Lower leg skin (tissue), 3 donors: ENCODE results near the gene DUSP23.

Source experiments
- POLR2A ChIP-seq, 2 donors: fragments of 450-650 bp; IDR thresholded peaks; one replicate each; pipeline ENCODE4 v1.6.1; 2016 to 2017; ENCODE audit warnings: antibody characterized with exemption in 2 of 2, mild to moderate bottlenecking in 1 of 2, moderate library complexity in 1 of 2
- TF ChIP-seq, protein P1 (sequence below), 3 donors: fragments of 450-650 bp; IDR thresholded peaks; one replicate each; pipeline ENCODE4 v1.5.1; 2016; ENCODE audit warnings: antibody characterized with exemption in 3 of 3, mild to moderate bottlenecking in 3 of 3, moderate library complexity in 2 of 3

DNA sequence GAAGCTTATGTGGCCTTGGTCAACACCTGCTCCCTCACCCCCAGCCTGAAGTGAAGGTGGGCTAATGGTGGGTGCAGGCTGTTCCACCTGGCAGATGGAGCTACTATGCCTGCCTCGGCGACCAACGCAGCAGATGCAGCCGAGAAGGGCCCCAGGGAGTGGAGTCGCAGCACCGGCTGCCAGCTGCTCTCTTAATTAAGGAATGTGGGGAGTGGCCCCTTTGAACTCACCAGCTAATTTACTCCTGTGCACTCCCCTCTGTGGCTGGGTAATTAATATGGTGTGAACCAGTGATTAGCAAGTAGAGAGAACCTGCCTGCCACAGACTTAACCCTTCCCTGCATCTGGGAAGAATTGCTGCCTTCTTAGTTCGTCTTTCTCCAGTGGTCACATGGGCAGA is 42.6 kb downstream of the DUSP23 start:
- TF ChIP-seq, protein P1, sequence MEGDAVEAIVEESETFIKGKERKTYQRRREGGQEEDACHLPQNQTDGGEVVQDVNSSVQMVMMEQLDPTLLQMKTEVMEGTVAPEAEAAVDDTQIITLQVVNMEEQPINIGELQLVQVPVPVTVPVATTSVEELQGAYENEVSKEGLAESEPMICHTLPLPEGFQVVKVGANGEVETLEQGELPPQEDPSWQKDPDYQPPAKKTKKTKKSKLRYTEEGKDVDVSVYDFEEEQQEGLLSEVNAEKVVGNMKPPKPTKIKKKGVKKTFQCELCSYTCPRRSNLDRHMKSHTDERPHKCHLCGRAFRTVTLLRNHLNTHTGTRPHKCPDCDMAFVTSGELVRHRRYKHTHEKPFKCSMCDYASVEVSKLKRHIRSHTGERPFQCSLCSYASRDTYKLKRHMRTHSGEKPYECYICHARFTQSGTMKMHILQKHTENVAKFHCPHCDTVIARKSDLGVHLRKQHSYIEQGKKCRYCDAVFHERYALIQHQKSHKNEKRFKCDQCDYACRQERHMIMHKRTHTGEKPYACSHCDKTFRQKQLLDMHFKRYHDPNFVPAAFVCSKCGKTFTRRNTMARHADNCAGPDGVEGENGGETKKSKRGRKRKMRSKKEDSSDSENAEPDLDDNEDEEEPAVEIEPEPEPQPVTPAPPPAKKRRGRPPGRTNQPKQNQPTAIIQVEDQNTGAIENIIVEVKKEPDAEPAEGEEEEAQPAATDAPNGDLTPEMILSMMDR (IDR thresholded peaks at IDR 0.05), result no peak
- no peak for TF ChIP-seq POLR2A (IDR thresholded peaks at IDR 0.05)
